ENCODE results near the gene PEX14.

The PEX14 gene

GRCh38 chr1:10655002-10655401 is 180.3 kb downstream of the PEX14 start:
- FAIRE-seq, result no peak

GRCh38 chr1:10656431-10656830 is 181.7 kb downstream of the PEX14 start:
- FAIRE-seq, result no peak

- FAIRE-seq, result no peak
Observed at GRCh38 chr1:10657088-10657847, 182.5 kb downstream of the PEX14 start.

- no peak for FAIRE-seq
Observed at GRCh38 chr1:10658396-10659066, 183.8 kb downstream of the PEX14 start.

GRCh38 chr1:10659218-10659617 is 184.5 kb downstream of the PEX14 start:
- FAIRE-seq, result no peak

GRCh38 chr1:10659646-10660540 is 185.1 kb downstream of the PEX14 start:
- no peak for FAIRE-seq

GRCh38 chr1:10661453-10661852 is 186.7 kb downstream of the PEX14 start:
- FAIRE-seq, result no peak

GRCh38 chr1:10662090-10662688 is 187.4 kb downstream of the PEX14 start:
- FAIRE-seq, result no peak

GRCh38 chr1:10662824-10663677 is 188.3 kb downstream of the PEX14 start:
- no peak for FAIRE-seq

GRCh38 chr1:10663678-10664035 is 188.9 kb downstream of the PEX14 start:
- no peak for FAIRE-seq

GRCh38 chr1:10664251-10664650 is 189.5 kb downstream of the PEX14 start:
- FAIRE-seq, result no peak

GRCh38 chr1:10665226-10665625 is 190.5 kb downstream of the PEX14 start:
- no peak for FAIRE-seq

GRCh38 chr1:10665930-10666850 is 191.4 kb downstream of the PEX14 start:
- FAIRE-seq, result no peak

GRCh38 chr1:10667861-10668761 is 193.4 kb downstream of the PEX14 start:
- no peak for FAIRE-seq

- FAIRE-seq, result no peak
Observed at GRCh38 chr1:10669570-10669969, 194.8 kb downstream of the PEX14 start.

GRCh38 chr1:10670190-10670589 is 195.4 kb downstream of the PEX14 start:
- FAIRE-seq, result no peak

GRCh38 chr1:10671090-10671489 is 196.3 kb downstream of the PEX14 start:
- no peak for FAIRE-seq

- FAIRE-seq, result no peak
Observed at GRCh38 chr1:10671622-10672342, 197.0 kb downstream of the PEX14 start.

Data from TTC549 (cell line).